Neural cell (in vitro differentiated cells): ENCODE results near the gene EYA2. TPM values are rescaled to one million over a fixed set of nuclear protein-coding genes. Genes with fewer than 3 reads are reported as not detected.

ENCODE experiments used
- H2AFZ ChIP-seq: fragments of 200-600, 300-800 bp; sonication (generic), shearing (Covaris generic); 2 replicates; pipeline ENCODE4 v1.6.0; 2014; ENCODE audit warnings: low read depth, mild to moderate bottlenecking, antibody characterized with exemption, low read length, moderate library complexity
- H3F3A ChIP-seq: fragments of 200-600 bp; shearing (Covaris generic); 2 replicates; pipeline ENCODE4 v1.6.1; 2016; ENCODE audit warnings: mild to moderate bottlenecking, moderate library complexity, mixed read lengths, antibody characterized with exemption, low read length; ENCODE audit not compliant: insufficient read depth, poor library complexity, severe bottlenecking
- H3K27ac ChIP-seq: fragments of 200-600, 300-800 bp; sonication (generic), shearing (Covaris generic); 2 replicates; pipeline ENCODE4 v1.5.1; 2014; ENCODE audit warnings: mild to moderate bottlenecking, low read length, moderate library complexity
- H3K27me3 ChIP-seq: fragments of 300-800, 200-600 bp; sonication (generic), shearing (Covaris generic); 2 replicates; pipeline ENCODE4 v1.6.0; 2014; ENCODE audit warnings: mild to moderate bottlenecking, low read depth, low read length, moderate library complexity; ENCODE audit not compliant: insufficient read depth
- H3K36me3 ChIP-seq: fragments of 300-800, 200-600 bp; sonication (generic), shearing (Covaris generic); 2 replicates; pipeline ENCODE4 v1.5.1; 2014; ENCODE audit warnings: mild to moderate bottlenecking, antibody characterized with exemption, low read length, moderate library complexity; ENCODE audit not compliant: insufficient read depth
- H3K4me2 ChIP-seq: fragments of 300-800, 200-600 bp; sonication (generic), shearing (Covaris generic); 2 replicates; pipeline ENCODE4 v1.6.0; 2014; ENCODE audit warnings: mild to moderate bottlenecking, low read length
- H3K4me3 ChIP-seq: fragments of 300-800, 200-600 bp; sonication (generic), shearing (Covaris generic); 2 replicates; pipeline ENCODE4 v1.5.1; 2014; ENCODE audit warnings: mild to moderate bottlenecking, low read length, moderate library complexity
- H3K79me2 ChIP-seq: fragments of 200-600 bp; shearing (Covaris generic); replicated peaks from 2 replicates; pipeline ENCODE4 v1.6.0; 2014; ENCODE audit warnings: mild to moderate bottlenecking, low read length, moderate library complexity; ENCODE audit not compliant: insufficient read depth
- H3K9ac ChIP-seq: fragments of 300-800, 200-600 bp; sonication (generic), shearing (Covaris generic); 2 replicates; pipeline ENCODE4 v1.6.1; 2016; ENCODE audit warnings: mild to moderate bottlenecking, low read length, mixed read lengths
- H3K9me2 ChIP-seq: fragments of 200-600 bp; shearing (Covaris generic); 2 replicates; pipeline ENCODE4 v1.6.1; 2016; ENCODE audit warnings: mild to moderate bottlenecking, low read length, mixed read lengths; ENCODE audit not compliant: insufficient read depth
- H3K9me3 ChIP-seq: fragments of 200-600, 300-800 bp; sonication (generic), shearing (Covaris generic); 2 replicates; pipeline ENCODE4 v1.6.1; 2016; ENCODE audit warnings: mild to moderate bottlenecking, mixed run types, low read length, moderate library complexity, mixed read lengths
- H4K20me1 ChIP-seq: fragments of 200-600 bp; shearing (Covaris generic); 2 replicates; pipeline ENCODE4 v1.6.1; 2016; ENCODE audit warnings: mild to moderate bottlenecking, mixed run types; ENCODE audit not compliant: insufficient read depth
- CTCF ChIP-seq: fragments of 450-650 bp; IDR thresholded peaks from 2 replicates; pipeline ENCODE4 v1.5.1; 2014; ENCODE audit warnings: antibody characterized with exemption, mild to moderate bottlenecking, moderate library complexity; ENCODE audit not compliant: poor library complexity, severe bottlenecking
- EP300 ChIP-seq: fragments of 450-650 bp; conservative IDR thresholded peaks from 2 replicates; pipeline ENCODE4 v1.6.1; 2014; ENCODE audit warnings: antibody characterized with exemption, mild to moderate bottlenecking, moderate library complexity; ENCODE audit not compliant: poor library complexity, severe bottlenecking
- EZH2 ChIP-seq: fragments of 200-600, 300-800 bp; shearing (Covaris generic), sonication (generic); IDR thresholded peaks from 2 replicates; pipeline ENCODE4 v1.6.1; 2014; ENCODE audit warnings: antibody characterized with exemption, low read length, borderline replicate concordance, mild to moderate bottlenecking; ENCODE audit not compliant: insufficient read depth, poor library complexity, severe bottlenecking
- MXI1 ChIP-seq: fragments of 450-650 bp; conservative IDR thresholded peaks from 2 replicates; pipeline ENCODE4 v1.6.1; 2014; ENCODE audit warnings: antibody characterized with exemption, mild to moderate bottlenecking; ENCODE audit not compliant: poor library complexity, severe bottlenecking
- POLR2AphosphoS5 ChIP-seq: IDR thresholded peaks from 2 replicates; pipeline ENCODE4 v1.6.1; 2012
- RAD21 ChIP-seq: fragments of 450-650 bp; conservative IDR thresholded peaks from 2 replicates; pipeline ENCODE4 v1.6.1; 2014; ENCODE audit warnings: antibody characterized with exemption, mild to moderate bottlenecking, moderate library complexity
- REST ChIP-seq: IDR thresholded peaks from 2 replicates; pipeline ENCODE4 v1.6.1; 2012; ENCODE audit warnings: borderline replicate concordance
- SMC3 ChIP-seq: fragments of 450-650 bp; conservative IDR thresholded peaks from 2 replicates; pipeline ENCODE4 v1.6.1; 2014; ENCODE audit warnings: antibody characterized with exemption, mild to moderate bottlenecking, moderate library complexity; ENCODE audit not compliant: poor library complexity
- TAF1 ChIP-seq: IDR thresholded peaks from 2 replicates; pipeline ENCODE4 v1.6.1; 2012; ENCODE audit warnings: low read depth
- polyA plus RNA-seq: library from polyadenylated mRNA; depleted of rRNA; stranded (reverse); fragments of >200 nt; gene quantifications from 2 replicates; pipeline ENCODE4 v1.2.3, GENCODE V29; 2014

Gene EYA2
- polyA plus RNA-seq, 1 donor from 2014 or later: 0.88 TPM

- no peaks in the 10 kb centered on the region for H3F3A ChIP-seq
- no peaks in the 10 kb centered on the region for H3K9me2 ChIP-seq
- no peak overlapping the region for H2AFZ ChIP-seq
- no peak overlapping the region for H3K4me2 ChIP-seq
- no peak overlapping the region for H3K9ac ChIP-seq
- no peak overlapping the region for H3K4me3 ChIP-seq
- no peak overlapping the region for H3K27ac ChIP-seq
- TF ChIP-seq SMC3 (no peak), POLR2AphosphoS5 (no peak), TAF1 (no peak), REST (no peak), RAD21 (no peak), MXI1 (no peak), EZH2 (no peak), CTCF (no peak), EP300 (no peak)
- H3K79me2 ChIP-seq: no peaks in the 10 kb centered on the region
- no peaks in the 10 kb centered on the region for H4K20me1 ChIP-seq
- no peaks in the 10 kb centered on the region for H3K36me3 ChIP-seq
- H3K9me3 ChIP-seq: no peaks in the 10 kb centered on the region
- no peaks in the 10 kb centered on the region for H3K27me3 ChIP-seq
Measured at GRCh38 chr20:47117773-47118172, 223.1 kb downstream of the EYA2 start.

DNA sequence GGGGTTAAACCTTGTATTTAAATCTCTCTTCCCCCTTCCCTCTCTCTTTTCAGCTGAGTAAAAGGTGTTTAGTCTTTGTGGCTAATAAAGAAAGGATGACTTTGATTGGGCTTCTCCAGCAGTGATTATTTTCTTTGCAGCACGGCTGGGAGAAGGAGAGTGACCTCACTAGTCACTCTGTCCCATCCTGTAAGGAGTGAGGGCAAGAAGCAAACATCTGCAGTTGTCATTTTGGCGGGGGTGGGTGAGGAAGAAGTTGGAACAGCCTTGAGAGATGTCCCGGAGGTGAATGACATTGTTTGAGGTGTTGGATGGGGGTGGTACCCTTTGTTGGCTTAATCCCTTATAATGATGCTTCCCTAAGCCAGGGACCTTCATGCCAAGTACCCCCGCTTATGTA is 223.6 kb downstream of the EYA2 start:
- Histone ChIP-seq H2AFZ (no peak overlapping the region), H3K27me3 (no peaks in the 10 kb centered on the region), H3K4me3 (no peak overlapping the region), H4K20me1 (no peaks in the 10 kb centered on the region), H3K79me2 (no peaks in the 10 kb centered on the region), H3K27ac (peak overlapping the region; percentile 55), H3K9me2 (no peaks in the 10 kb centered on the region), H3K9me3 (no peaks in the 10 kb centered on the region), H3K36me3 (no peaks in the 10 kb centered on the region), H3K4me2 (no peak overlapping the region), H3K9ac (no peak overlapping the region), H3F3A (no peaks in the 10 kb centered on the region)
- no peak for TF ChIP-seq REST
- no peak for TF ChIP-seq RAD21
- TF ChIP-seq MXI1: no peak
- no peak for TF ChIP-seq SMC3
- TF ChIP-seq EP300: no peak
- no peak for TF ChIP-seq CTCF
- no peak for TF ChIP-seq EZH2
- no peak for TF ChIP-seq TAF1
- TF ChIP-seq POLR2AphosphoS5: no peak
